Mesothelial cell of epicardium (in vitro differentiated cells): ENCODE data around the gene SDF2L1. TPM values are rescaled to one million over a fixed set of nuclear protein-coding genes. Genes with fewer than 3 reads are reported as not detected.
"Not testable (repeated sequence)": the region's sequence is repeated elsewhere in the genome, so short reads cannot be mapped to it uniquely, and the experiment has no call there.

ENCODE experiments used
- DNase-seq, 2 experiments: peaks; one replicate each; pipeline ENCODE4 v3.0.0; 2021; ENCODE audit warnings: low spot score in 2 of 2; ENCODE audit not compliant: unreplicated experiment in 2 of 2
- H3K27ac Mint-ChIP-seq: 2 replicates; pipeline ENCODE4 v1.8.0; 2021; ENCODE audit warnings: mixed read lengths
- H3K27me3 Mint-ChIP-seq: 2 replicates; pipeline ENCODE4 v1.8.0; 2021; ENCODE audit warnings: low read depth, mixed read lengths
- H3K36me3 Mint-ChIP-seq: 2 replicates; pipeline ENCODE4 v1.8.0; 2021; ENCODE audit warnings: mixed read lengths
- H3K4me1 Mint-ChIP-seq: 2 replicates; pipeline ENCODE4 v1.8.0; 2021; ENCODE audit warnings: mixed read lengths
- H3K4me3 Mint-ChIP-seq: 2 replicates; pipeline ENCODE4 v1.8.0; 2021; ENCODE audit warnings: mild to moderate bottlenecking, moderate library complexity, mixed read lengths
- H3K9me3 Mint-ChIP-seq: 2 replicates; pipeline ENCODE4 v1.8.0; 2021; ENCODE audit warnings: mixed read lengths
- total RNA-seq: library from RNA; stranded (reverse); gene quantifications from 3 replicates; pipeline ENCODE4 v1.2.1, GENCODE V29; 2021
- TF ChIP-seq, protein P1 (sequence below): fragments of 200-600 bp; sonication (generic); IDR thresholded peaks from one replicate; pipeline ENCODE4 v1.5.0; 2021; ENCODE audit warnings: antibody characterized with exemption; ENCODE audit not compliant: unreplicated experiment

SDF2L1 gene
- total RNA-seq, 1 donor from 2014 or later, result 22.1 TPM

DNA sequence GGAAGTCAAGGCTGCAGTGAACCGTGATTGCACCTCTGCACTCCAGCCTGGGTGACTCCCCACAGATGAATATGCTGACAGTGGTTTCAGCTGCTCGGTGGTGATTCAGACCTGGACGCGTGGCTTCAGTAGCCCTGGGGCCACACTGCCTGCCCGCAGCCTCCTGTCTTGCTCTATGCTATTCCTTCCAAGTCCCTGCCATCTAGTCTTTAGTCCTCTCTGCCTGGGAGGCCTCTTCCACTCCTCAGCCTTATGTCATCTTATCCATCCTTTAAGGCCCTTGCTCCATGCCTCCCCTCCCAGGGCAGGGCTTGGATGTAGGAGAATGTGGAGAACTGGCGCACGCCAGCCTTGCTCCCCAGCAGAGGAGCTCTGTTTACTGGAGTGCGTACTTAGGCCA, 35.3 kb upstream of the SDF2L1 start:
- Mint-ChIP-seq H3K36me3 (peaks cover 16% of the 10 kb centered on the region), H3K27me3 (no peaks in the 10 kb centered on the region), H3K4me3 (no peak overlapping the region), H3K27ac (no peak overlapping the region), H3K9me3 (no peaks in the 10 kb centered on the region), H3K4me1 (peaks cover 5% of the 10 kb centered on the region)
- no peak for DNase-seq
- TF ChIP-seq, protein P1, sequence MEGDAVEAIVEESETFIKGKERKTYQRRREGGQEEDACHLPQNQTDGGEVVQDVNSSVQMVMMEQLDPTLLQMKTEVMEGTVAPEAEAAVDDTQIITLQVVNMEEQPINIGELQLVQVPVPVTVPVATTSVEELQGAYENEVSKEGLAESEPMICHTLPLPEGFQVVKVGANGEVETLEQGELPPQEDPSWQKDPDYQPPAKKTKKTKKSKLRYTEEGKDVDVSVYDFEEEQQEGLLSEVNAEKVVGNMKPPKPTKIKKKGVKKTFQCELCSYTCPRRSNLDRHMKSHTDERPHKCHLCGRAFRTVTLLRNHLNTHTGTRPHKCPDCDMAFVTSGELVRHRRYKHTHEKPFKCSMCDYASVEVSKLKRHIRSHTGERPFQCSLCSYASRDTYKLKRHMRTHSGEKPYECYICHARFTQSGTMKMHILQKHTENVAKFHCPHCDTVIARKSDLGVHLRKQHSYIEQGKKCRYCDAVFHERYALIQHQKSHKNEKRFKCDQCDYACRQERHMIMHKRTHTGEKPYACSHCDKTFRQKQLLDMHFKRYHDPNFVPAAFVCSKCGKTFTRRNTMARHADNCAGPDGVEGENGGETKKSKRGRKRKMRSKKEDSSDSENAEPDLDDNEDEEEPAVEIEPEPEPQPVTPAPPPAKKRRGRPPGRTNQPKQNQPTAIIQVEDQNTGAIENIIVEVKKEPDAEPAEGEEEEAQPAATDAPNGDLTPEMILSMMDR, result no peak

DNA sequence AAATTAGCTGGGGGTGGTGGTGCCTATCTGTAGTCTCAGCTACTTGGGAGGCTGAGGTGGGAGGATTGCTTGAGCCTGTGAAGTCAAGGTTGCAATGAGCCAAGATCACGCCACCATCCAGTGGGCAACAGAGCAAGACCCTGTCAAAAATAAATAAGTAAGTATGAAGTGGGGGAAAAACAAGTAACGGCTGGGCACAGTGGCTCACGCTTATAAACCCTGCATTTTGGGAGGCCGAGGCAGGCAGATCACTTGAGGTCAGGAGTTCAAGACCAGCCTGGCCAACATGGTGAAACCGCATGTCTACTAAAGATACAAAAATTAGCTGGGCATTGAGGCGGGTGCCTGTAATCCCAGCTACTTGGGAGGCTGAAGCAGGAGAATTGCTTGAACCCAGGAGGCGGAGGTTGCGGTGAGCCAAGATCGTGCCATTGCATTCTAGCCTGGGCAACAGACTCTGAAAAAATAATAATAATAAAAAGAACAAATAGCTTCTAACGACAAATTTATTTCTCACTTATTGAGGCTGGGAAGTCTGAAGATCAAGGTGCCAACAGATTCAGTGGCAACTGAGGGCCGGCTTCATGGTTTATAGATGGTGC, 32.4 kb upstream of the SDF2L1 start:
- H3K27ac Mint-ChIP-seq, H3K27me3 Mint-ChIP-seq, DNase-seq, H3K4me3 Mint-ChIP-seq, H3K9me3 Mint-ChIP-seq, H3K4me1 Mint-ChIP-seq: not testable (repeated sequence)
- H3K36me3 Mint-ChIP-seq, result peaks cover 18% of the 10 kb centered on the region

DNA sequence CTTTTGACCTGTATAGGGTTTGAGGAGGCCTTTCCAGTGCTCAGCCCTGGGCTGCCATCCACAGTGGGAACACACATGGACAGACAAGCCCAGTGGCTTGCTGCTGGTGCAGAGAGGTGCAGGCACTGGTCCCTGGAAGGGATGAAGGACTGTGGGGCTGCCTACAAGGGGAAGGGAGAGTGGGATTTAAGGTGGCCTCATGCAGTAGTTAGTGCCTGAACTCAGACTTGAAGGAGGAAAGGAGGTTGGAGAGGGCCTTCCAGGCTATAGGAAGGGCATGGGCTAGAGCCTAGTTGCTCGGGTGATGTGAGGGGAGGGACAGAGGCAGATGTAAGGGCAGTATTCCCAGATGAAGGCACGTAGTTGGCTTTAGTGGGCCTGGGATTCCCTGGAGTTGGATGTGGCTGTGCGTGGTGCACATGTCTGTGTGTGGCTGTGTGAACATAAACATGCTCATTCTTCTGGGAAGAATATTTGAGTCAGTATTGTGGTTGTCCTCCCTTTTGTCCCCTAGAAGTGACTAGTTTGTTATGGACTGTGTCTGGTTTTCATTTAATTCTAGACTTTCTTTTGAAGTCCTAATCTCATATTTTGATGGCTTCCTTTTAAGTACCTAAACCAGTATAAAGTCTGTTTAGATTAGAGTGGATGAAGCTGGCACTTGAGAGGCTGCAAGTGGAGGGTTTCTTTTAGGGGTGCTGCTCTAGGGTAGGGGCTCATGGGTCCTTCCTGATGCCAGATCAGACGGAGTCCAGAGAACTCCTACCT, 30.7 kb upstream of the SDF2L1 start:
- Mint-ChIP-seq H3K4me1 (peaks cover 5% of the 10 kb centered on the region), H3K27ac (peak overlapping the region; percentile 75), H3K36me3 (peaks cover 23% of the 10 kb centered on the region), H3K9me3 (no peaks in the 10 kb centered on the region), H3K4me3 (no peak overlapping the region), H3K27me3 (no peaks in the 10 kb centered on the region)
- TF ChIP-seq, protein P1, result no peak
- DNase-seq, result no peak

DNA sequence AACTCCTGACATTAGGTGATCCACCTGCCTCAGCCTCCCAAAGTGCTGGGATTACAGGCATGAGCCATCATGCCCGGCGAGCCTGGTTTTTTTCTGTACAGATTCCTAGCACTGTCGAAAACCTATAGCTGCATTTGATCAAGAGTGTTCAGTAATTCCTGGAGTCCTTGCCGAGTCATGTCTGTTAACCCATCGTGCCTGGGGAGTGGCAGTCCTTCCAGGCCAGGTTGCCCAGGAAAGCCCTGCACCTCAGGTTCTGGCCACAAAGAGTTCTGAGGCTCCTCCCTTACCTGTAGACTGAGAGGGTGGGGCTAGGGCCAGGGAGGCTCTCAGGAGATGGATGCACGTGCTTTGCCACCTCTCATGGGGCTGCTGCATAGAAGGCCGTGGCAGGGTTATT, 29.2 kb upstream of the SDF2L1 start:
- H3K27ac Mint-ChIP-seq, result no peak overlapping the region
- H3K27me3 Mint-ChIP-seq, result no peaks in the 10 kb centered on the region
- TF ChIP-seq, protein P1, result no peak
- peaks cover 18% of the 10 kb centered on the region for H3K36me3 Mint-ChIP-seq
- H3K4me3 Mint-ChIP-seq, result no peak overlapping the region
- no peaks in the 10 kb centered on the region for H3K9me3 Mint-ChIP-seq
- H3K4me1 Mint-ChIP-seq, result peaks cover 5% of the 10 kb centered on the region
- DNase-seq, result no peak

DNA sequence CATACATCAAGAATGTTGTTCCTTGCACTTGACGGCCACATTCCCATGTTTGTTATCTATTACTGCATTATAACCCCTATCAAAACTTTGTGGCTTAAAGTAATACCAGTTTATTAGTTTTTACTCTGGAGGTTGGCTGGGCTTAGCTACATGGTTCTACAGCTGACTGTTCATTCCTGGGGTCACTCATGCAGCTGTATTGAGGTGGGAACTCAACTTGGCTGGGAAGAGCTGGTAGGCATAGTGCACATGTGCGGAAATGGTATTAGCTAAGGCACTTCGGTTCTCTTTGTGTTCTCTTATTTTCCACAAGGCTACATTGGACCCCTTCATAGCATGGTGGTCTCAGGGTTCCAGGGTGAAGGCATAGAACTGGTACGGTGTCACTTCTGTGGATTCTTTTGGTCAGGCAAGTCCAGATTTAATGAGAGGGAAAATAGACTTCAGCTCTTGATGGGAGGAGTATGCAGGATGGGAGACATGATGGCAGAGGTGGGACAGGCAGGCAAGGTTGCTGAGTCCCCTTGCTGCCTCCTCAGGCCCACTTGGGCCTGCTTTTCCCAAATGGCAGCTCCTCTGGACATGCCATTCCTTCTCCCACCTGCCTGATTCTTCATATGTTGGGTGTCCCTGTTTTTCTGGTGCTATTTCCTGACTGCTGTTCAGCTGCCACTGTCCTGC, 28.4 kb upstream of the SDF2L1 start:
- TF ChIP-seq, protein P1, result no peak
- Mint-ChIP-seq H3K4me1 (peaks cover 5% of the 10 kb centered on the region), H3K27ac (peak overlapping the region; percentile 13), H3K9me3 (no peaks in the 10 kb centered on the region), H3K4me3 (no peak overlapping the region), H3K36me3 (peaks cover 17% of the 10 kb centered on the region), H3K27me3 (no peaks in the 10 kb centered on the region)
- DNase-seq, result no peak

DNA sequence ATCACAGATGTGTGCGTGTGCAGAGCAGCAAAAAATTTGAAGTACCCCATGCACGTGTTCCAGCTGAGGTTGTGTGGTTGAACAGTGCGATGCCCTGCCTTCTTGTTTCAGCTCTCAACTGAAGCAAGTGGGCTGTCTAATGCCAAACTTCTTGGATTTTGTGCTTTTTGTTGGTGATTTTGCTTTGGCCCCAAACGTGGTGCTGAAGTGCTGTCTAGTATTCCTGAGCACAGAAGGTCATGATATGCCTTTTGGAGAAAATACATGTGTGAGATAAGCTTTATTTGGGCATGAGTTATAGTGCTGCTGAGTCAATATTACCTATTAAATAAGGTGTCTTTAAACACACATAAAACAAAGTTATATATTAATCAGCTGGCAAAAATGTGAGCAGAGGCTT, 26.4 kb upstream of the SDF2L1 start:
- H3K4me3 Mint-ChIP-seq, result no peak overlapping the region
- peaks cover 17% of the 10 kb centered on the region for H3K36me3 Mint-ChIP-seq
- H3K4me1 Mint-ChIP-seq, result peaks cover 5% of the 10 kb centered on the region
- H3K27me3 Mint-ChIP-seq, result no peaks in the 10 kb centered on the region
- DNase-seq, result no peak
- H3K9me3 Mint-ChIP-seq, result no peaks in the 10 kb centered on the region
- no peak overlapping the region for H3K27ac Mint-ChIP-seq
- TF ChIP-seq, protein P1, result no peak

DNA sequence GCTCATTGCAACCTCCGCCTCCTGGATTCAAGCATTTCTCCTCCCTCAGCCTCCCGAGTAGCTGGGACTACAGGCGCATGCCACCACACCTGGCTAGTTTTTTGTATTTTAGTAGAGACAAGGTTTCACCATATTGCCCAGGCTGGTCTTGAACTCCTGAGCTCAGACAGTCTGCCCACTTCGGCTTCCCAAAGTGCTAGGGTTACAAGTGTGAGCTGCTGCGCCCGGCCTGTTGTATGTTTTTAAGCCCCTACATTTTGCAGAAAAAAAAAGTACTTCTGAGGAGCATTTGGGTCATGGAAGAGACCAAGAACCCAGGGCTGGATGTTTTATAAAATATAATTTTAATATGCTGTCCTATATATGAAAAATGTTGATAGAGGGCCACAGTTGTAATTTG, 24.8 kb upstream of the SDF2L1 start:
- not testable (repeated sequence) for H3K4me1 Mint-ChIP-seq, H3K36me3 Mint-ChIP-seq, H3K9me3 Mint-ChIP-seq, H3K27ac Mint-ChIP-seq, H3K4me3 Mint-ChIP-seq, DNase-seq, H3K27me3 Mint-ChIP-seq
